GM10248 (cell line): Measurements from ENCODE around the gene RNF128.
"Not testable (repeated sequence)": the region's sequence is repeated elsewhere in the genome, so short reads cannot be mapped to it uniquely, and the experiment has no call there.

ENCODE experiments used
- CTCF ChIA-PET: fragments of 300-600 bp; sonication (Branson Sonifier 250); formaldehyde crosslinking; extraction: SDS; loops from one replicate; lab custom pipeline; 2021; ENCODE audit warnings: antibody characterized with exemption; lab: Yijun Ruan, JAX
- POLR2A ChIA-PET: fragments of 350-650 bp; sonication (Branson Sonifier 250); formaldehyde crosslinking; extraction: SDS; loops from one replicate; lab custom pipeline; 2020; ENCODE audit warnings: antibody characterized with exemption; lab: Yijun Ruan, JAX
- DNase-seq: peaks from one replicate; pipeline ENCODE4 v3.0.0; 2012; ENCODE audit errors: extremely low spot score
- TF ChIP-seq, protein P1 (sequence below): IDR thresholded peaks from 2 replicates; pipeline ENCODE4 v1.5.1; 2012; ENCODE audit warnings: mild to moderate bottlenecking, low read depth; ENCODE audit errors: extremely low read depth, missing control alignments, control extremely low read depth

The RNF128 gene

DNA sequence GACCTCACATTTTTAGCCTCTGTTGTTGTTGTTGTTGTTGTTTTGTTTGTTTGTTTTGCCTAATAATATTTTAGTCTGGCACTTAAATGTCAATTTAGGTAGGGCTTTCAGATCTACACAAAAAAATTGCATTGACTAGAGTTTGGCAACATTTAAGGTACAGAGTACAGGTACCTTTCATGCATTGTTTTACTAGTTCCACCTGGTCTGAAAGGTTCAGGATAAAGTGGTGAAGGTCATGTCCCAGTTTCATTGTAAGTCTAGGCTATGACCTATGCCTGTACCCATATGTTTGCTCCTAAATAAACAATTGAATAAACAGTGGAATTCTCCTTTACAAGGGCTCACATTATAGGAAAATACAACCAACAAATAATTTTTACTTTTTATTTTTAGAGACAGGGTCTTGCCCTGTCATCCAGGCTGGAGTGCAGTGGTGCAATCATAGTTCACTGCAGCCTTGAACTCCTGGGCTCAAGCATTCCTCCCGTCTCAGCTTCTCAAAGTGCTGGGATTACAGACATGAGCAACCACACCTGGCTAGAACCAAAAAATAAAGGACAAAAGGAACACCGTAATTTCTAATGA lies 13.8 kb downstream of the RNF128 start:
- no peak for DNase-seq
- CTCF ChIA-PET: no interaction called here
- POLR2A ChIA-PET: no interaction called here
- TF ChIP-seq, protein P1, sequence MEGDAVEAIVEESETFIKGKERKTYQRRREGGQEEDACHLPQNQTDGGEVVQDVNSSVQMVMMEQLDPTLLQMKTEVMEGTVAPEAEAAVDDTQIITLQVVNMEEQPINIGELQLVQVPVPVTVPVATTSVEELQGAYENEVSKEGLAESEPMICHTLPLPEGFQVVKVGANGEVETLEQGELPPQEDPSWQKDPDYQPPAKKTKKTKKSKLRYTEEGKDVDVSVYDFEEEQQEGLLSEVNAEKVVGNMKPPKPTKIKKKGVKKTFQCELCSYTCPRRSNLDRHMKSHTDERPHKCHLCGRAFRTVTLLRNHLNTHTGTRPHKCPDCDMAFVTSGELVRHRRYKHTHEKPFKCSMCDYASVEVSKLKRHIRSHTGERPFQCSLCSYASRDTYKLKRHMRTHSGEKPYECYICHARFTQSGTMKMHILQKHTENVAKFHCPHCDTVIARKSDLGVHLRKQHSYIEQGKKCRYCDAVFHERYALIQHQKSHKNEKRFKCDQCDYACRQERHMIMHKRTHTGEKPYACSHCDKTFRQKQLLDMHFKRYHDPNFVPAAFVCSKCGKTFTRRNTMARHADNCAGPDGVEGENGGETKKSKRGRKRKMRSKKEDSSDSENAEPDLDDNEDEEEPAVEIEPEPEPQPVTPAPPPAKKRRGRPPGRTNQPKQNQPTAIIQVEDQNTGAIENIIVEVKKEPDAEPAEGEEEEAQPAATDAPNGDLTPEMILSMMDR: no peak

DNA sequence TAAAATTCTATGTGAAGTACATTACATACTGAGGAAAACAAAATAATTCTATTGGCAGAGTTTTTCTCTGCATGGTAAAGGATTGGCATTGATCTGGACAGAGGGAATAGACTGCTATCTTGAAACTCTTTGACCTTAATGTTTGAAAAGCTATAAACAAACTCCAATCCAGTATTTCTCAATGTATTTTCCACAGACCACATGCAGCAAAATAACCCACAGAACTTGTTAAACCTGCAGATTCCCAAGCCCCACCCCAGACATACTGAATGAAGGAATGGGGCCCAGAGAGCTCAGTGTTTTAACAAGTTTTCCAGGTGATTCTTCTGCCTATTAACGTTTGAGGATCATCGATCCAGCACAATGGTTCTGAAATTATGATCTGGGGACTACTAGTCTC lies 15.7 kb downstream of the RNF128 start:
- DNase-seq: no peak
- ChIA-PET CTCF (no interaction called here), POLR2A (no interaction called here)
- TF ChIP-seq, protein P1: no peak

DNA sequence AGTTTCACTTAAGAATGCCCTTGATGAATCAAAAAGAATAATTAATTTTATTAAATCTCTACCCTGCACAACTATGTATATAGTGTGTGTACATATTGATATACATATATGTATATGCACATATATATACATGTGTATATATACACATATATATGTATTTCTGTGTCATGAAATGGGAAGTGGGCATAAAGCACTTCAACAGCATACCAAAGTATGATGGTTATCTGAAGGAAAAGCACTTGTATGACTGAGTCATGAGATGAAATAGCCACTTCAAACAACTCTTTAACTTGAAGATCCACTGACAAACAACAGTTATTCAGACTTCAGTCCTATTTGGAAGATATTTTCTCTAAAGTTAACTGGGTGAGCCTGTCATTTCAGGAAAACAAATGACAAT lies 16.3 kb downstream of the RNF128 start:
- DNase-seq: no peak
- TF ChIP-seq, protein P1: no peak
- ChIA-PET CTCF (no interaction called here), POLR2A (no interaction called here)

DNA sequence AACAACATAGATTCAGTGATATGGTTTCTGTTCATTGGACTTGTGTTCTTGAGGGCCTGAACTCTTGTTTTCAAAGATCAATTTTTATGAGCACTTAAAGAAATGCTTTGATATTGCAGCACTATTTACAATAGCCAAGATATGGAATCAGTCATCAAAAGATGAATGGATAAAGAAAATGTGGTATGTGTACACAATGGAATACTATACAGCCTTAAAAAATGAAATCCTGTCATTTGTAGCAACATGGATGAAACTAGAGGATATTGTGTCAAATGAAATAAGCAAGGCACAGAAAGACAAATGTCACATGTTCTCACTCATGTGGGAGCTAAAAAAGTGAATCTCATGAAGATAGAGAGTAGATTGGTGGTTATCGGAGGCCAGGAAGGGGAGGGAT lies 21.9 kb downstream of the RNF128 start:
- POLR2A ChIA-PET: no interaction called here
- TF ChIP-seq, protein P1: no peak
- CTCF ChIA-PET: no interaction called here

DNA sequence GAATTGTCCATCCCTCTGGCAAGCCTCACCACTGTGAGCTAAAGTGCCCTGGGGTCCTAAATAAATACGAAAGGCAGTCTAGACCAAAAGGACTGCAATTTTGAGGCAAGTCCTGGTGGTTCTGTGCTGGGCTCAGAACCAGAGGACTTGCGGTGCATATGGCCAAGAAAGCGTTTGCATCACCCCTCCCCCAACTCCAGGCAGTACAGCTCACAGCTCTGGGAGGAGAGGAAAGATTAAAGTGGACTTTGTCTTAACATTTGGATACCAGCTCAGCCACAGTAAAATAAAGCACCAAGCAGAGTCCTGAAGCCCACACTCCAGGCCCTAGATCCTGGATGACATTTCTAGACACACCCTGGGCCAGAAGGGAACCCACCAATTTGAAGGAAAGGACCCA lies 24.9 kb downstream of the RNF128 start:
- TF ChIP-seq, protein P1: no peak
- CTCF ChIA-PET: interaction anchor here (1.1 kb wide), 1 partner anchor 271 kb away, joined by 3 read pairs; no protein-coding TSS in a partner anchor
- POLR2A ChIA-PET: no interaction called here
- DNase-seq: no peak

More for the DNA sequence above, 21.9 kb downstream of the RNF128 start:
- no peak for DNase-seq

DNA sequence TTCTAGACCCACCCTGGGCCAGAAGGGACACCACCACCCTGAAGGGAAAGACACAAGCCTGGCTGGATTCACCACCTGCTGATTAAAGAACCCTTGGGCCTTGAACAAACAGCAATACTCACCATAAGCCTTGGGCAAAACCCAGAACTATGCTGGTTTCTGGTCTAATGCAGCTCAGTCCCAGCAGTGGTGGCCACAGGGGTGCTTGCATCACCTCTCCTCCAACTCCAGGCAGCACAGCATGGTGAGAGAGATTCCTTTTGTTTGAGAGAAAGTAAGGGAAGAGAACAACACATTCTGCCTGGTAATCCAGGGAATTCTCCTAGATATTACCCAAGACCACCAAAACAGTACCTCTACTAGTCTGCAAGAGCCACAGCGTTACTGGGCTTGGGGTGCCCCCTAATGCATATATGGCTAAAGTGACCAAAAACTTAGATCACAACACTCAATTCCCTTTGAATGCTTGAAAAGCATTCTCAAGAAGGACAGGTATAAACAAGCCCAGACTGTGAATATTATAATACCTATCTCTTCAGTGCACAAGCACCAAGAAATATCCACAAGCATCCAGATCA lies 25.7 kb downstream of the RNF128 start:
- ChIA-PET POLR2A (no interaction called here), CTCF (interaction anchor here (1.1 kb wide), 1 partner anchor 272 kb away, joined by 3 read pairs; no protein-coding TSS in a partner anchor)
- DNase-seq: no peak
- TF ChIP-seq, protein P1: no peak

DNA sequence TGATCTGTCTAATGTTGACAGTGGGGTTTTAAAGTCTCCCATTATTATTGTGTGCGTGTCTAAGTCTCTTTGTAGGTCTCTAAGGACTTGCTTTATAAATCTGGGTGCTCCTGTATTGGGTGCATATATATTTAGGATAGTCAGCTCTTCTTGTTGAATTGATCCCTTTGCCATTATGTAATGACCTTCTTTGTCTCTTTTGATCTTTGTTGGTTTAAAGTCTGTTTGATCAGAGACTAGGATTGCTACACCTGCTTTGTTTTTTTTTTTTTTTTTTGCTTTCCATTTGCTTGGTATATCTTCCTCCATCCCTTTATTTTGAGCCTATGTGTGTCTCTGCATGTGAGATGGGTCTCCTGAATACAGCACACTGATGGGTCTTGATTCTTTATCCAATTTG lies 42.8 kb downstream of the RNF128 start:
- DNase-seq, POLR2A ChIA-PET, CTCF ChIA-PET: not testable (repeated sequence)
